Retinal pigment epithelial cell (primary cell): ENCODE results near the gene WDR7.
A peak's percentile ranks its signal among the peaks of the same experiment; 100 is the strongest.

ENCODE experiments used
- DNase-seq: peaks from one replicate; pipeline ENCODE4 v3.0.0-alpha.2; 2010; ENCODE audit warnings: low read depth
- H3K4me3 ChIP-seq: 2 replicates; pipeline ENCODE4 v1.5.1; 2011; ENCODE audit warnings: mild to moderate bottlenecking, low read length, control low read depth, moderate library complexity
- TF ChIP-seq, protein P1 (sequence below): conservative IDR thresholded peaks from 2 replicates; pipeline ENCODE4 v1.5.1; 2011; ENCODE audit warnings: low read depth, low read length, control low read depth, inconsistent platforms

Gene WDR7

DNA sequence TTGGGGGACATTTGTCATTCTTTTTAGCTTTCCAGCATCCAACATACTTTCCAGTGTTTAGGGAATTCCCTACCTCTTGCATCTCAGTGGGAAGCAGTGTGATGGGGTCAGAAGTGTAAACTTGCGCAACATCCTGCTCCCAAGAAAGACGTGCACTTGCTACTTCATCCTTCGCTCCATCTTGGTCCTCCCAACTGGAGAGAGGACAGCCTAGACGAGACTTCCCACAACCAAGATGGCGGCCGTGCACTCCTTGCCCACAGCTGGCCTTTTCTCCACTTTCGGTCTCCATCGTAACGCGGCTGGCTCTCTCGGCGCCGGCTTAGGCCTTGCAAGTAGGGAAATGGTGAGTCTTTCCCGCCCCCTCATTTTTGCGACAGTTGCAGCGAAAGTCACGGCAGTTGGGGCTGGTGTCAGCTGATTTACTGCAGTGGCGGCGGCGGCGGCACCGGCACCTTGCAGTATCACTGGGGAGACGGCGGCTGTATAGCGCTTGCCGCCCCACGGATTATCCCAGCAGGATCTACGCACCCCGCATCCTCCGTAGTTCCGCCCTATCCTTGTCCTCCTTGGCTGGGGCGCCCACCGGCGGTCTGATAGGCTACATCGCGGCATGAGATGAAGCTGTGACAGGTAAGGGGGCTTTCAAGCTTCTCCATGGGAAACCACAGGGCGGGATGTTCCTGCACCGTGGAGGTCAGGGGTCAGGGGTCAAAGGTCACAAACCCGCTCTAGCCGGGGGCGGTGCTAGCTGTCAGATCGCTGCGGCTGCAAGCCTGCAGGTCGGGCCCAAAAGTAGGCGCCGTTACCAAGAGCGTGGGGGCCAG, at the start of gene WDR7:
WDR7 (plus strand) TSS at position 416 of the 827 bp plus-strand sequence. CDS start 21,157 bp downstream, outside the sequence.
- H3K4me3 ChIP-seq = peak within 1 kb of the TSS; percentile 93
- peak; percentile 96 for DNase-seq
- TF ChIP-seq, protein P1, sequence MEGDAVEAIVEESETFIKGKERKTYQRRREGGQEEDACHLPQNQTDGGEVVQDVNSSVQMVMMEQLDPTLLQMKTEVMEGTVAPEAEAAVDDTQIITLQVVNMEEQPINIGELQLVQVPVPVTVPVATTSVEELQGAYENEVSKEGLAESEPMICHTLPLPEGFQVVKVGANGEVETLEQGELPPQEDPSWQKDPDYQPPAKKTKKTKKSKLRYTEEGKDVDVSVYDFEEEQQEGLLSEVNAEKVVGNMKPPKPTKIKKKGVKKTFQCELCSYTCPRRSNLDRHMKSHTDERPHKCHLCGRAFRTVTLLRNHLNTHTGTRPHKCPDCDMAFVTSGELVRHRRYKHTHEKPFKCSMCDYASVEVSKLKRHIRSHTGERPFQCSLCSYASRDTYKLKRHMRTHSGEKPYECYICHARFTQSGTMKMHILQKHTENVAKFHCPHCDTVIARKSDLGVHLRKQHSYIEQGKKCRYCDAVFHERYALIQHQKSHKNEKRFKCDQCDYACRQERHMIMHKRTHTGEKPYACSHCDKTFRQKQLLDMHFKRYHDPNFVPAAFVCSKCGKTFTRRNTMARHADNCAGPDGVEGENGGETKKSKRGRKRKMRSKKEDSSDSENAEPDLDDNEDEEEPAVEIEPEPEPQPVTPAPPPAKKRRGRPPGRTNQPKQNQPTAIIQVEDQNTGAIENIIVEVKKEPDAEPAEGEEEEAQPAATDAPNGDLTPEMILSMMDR = no peak

GRCh38 chr18:56606618-56607017, 44.5 kb upstream of the WDR7 start:
- H3K4me3 ChIP-seq = no peak overlapping the region

GRCh38 chr18:56615738-56616520, 35.2 kb upstream of the WDR7 start:
- TF ChIP-seq, protein P1 = no peak
- no peak for DNase-seq
- no peak overlapping the region for H3K4me3 ChIP-seq

More at GRCh38 chr18:56606618-56607017, 44.5 kb upstream of the WDR7 start:
- TF ChIP-seq, protein P1 = no peak
- DNase-seq = no peak

- TF ChIP-seq, protein P1 = no peak
- DNase-seq = no peak
- no peak overlapping the region for H3K4me3 ChIP-seq
These were observed 23.2 kb upstream of the WDR7 start for GRCh38 chr18:56627991-56628390.

DNA sequence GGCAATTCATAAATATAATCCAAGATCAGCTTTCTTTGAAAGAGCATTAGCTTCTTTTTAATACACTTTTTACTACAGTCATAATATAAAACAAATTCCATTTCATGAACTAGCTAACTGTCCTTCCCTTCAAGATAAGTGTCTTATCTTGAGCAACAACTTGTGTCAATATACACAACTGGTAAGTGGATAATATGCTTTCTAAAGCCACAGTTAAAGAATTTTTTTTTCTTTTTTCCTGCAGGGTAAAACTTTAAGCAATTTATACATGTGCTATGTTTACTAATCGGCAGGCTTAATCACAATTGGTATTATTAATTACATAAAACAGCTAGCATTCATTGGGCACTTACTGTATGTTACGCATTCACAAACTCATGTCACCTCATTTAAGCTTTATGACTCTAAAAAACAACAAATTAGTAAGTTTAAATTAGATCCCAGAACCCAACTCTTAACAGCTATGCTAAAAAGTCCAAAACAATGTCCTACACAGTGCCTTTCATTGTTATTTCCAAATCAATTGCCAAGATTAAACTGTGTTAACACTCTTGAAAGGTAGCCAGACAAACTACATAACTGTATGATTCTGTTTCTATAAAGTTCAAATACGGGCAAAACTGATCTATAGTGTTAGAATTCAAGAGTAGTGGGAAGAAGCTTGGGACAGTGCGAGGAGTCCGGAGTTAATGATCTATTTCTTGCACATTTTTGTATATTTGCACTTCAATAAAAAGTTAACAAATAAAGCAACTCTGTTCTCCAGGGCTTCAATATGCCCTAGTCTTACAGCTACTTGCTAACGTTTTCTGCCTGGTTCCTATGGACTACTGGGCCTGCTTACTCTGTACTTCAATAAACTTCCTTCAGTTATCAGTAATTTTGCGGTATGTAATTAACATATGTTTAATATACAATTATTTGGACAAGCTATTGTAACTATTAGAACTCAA, 18.8 kb upstream of the WDR7 start:
- DNase-seq = no peak
- no peak overlapping the region for H3K4me3 ChIP-seq
- TF ChIP-seq, protein P1 = no peak

- DNase-seq = no peak
- H3K4me3 ChIP-seq = no peak overlapping the region
- TF ChIP-seq, protein P1 = no peak
These were observed 16.2 kb upstream of the WDR7 start for GRCh38 chr18:56635007-56635406.
